ENCODE data around the gene TMEM63A.

TMEM63A gene

GRCh38 chr1:225863167-225863566 is 19.0 kb downstream of the TMEM63A start:
- DNase-seq, result no peak

GRCh38 chr1:225862581-225862950 is 19.6 kb downstream of the TMEM63A start:
- DNase-seq, result no peak

- no peak for DNase-seq
These were observed 20.2 kb downstream of the TMEM63A start for GRCh38 chr1:225861834-225862580.

GRCh38 chr1:225860876-225861441 is 21.2 kb downstream of the TMEM63A start:
- DNase-seq, result no peak

- DNase-seq, result no peak
These were observed 22.1 kb downstream of the TMEM63A start for GRCh38 chr1:225860107-225860506.

- no peak for DNase-seq
These were observed 23.0 kb downstream of the TMEM63A start for GRCh38 chr1:225859151-225859550.

- DNase-seq, result no peak
These were observed 24.9 kb downstream of the TMEM63A start for GRCh38 chr1:225857256-225857655.

- no peak for DNase-seq
These were observed 26.5 kb downstream of the TMEM63A start for GRCh38 chr1:225855503-225856300.

GRCh38 chr1:225853441-225853840 is 28.7 kb downstream of the TMEM63A start:
- no peak for DNase-seq

GRCh38 chr1:225852413-225853124 is 29.6 kb downstream of the TMEM63A start:
- no peak for DNase-seq

GRCh38 chr1:225851805-225852204 is 30.4 kb downstream of the TMEM63A start:
- DNase-seq, result no peak

GRCh38 chr1:225850370-225850769 is 31.8 kb downstream of the TMEM63A start:
- DNase-seq, result no peak

- DNase-seq, result no peak
These were observed 32.3 kb downstream of the TMEM63A start for GRCh38 chr1:225849925-225850324.

GRCh38 chr1:225848030-225848955 is 33.9 kb downstream of the TMEM63A start:
- DNase-seq, result no peak

GRCh38 chr1:225847610-225848009 is 34.6 kb downstream of the TMEM63A start:
- DNase-seq, result no peak

- DNase-seq, result no peak
These were observed 35.6 kb downstream of the TMEM63A start for GRCh38 chr1:225846331-225847310.

GRCh38 chr1:225845571-225846259 is 36.5 kb downstream of the TMEM63A start:
- DNase-seq, result peak; percentile 17

- DNase-seq, result no peak
These were observed 37.1 kb downstream of the TMEM63A start for GRCh38 chr1:225845097-225845496.

- DNase-seq, result no peak
These were observed 37.7 kb downstream of the TMEM63A start for GRCh38 chr1:225844236-225845061.

Measured in T-helper 9 cell (primary cell).